NCI-H82 (cell line): Measurements from ENCODE around the gene PAX2.
"Not testable (repeated sequence)": the region's sequence is repeated elsewhere in the genome, so short reads cannot be mapped to it uniquely, and the experiment has no call there.

Experiments
- DNase-seq: peaks from one replicate; lab custom pipeline; 2025; lab: John Stamatoyannopoulos, UW

PAX2 gene

DNA sequence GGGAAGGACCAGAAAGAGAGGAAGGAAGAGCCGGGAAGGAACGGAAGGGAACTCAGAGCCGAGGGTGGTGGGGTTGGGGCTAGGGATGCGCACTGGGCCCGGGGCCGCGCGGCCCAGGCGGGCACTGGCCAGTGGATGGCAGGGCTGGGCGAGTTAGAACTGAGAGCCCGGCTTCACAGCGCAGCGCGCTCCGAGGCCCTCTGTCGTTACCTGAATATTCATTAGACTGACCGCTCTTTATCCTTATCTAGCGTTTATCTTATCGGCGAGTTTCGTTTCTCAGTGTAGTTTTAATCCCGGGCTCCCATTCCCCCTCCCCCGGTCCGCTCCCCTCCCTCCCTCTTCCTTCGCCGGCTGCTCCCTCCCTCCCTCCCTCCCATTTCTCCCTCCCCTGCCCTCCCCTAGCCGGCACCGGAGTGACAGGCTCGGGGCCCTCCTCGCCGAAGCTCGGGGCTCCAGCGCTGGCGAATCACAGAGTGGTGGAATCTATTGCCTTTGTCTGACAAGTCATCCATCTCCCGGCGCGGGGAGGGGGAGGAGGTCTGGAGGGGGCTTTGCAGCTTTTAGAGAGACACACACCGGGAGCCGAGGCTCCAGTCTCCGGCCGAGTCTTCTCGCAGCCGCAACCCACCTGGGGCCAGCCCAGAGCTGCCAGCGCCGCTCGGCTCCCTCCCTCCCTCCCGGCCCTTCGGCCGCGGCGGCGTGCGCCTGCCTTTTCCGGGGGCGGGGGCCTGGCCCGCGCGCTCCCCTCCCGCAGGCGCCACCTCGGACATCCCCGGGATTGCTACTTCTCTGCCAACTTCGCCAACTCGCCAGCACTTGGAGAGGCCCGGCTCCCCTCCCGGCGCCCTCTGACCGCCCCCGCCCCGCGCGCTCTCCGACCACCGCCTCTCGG lies at the start of gene PAX2:
Gene PAX2 (plus strand): TSS at position 596 of the 895 bp plus-strand sequence. CDS start 679 bp downstream, outside the sequence.
- peak; percentile 55 for DNase-seq

DNA sequence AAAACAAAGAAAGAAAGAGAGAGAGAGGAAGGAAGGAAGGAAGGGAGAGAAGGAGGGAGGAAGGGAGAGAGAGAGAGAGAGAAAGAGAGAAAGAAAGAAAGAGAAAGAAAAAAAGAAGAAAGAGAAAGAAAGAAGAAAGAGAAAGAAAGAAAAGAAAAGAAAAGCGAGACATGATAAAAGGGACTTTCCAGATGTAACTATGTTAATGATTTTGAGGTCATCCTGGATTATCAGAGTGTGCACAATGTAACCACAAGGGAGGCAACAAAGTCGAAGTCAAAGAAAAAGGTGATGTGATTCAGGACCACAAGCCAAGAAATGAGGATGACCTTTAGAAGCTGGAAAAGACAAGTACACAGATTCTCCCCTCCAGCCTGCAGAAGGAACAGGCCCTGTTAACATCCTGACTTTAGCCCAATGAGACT lies 48.9 kb upstream of the PAX2 start:
- DNase-seq, result no peak

DNA sequence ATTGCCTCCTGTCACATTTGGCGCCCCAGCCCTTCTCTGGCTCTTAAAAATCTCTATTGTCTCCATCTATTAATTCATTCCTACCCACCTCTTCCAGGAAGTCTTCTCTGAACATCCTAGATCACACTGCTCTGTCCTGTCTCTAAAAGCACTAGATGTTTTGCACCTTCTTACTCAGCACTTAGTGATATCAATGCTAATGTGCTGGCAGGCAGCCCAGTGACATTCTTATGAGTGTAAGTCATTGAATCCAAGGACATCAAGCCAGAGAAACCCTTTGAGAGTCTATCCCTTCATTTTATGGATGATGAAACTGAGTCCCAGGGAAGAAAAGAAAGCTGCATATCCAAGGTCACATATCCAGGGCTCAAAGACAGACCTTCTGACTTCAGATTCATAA lies 48.3 kb upstream of the PAX2 start:
- no peak for DNase-seq

DNA sequence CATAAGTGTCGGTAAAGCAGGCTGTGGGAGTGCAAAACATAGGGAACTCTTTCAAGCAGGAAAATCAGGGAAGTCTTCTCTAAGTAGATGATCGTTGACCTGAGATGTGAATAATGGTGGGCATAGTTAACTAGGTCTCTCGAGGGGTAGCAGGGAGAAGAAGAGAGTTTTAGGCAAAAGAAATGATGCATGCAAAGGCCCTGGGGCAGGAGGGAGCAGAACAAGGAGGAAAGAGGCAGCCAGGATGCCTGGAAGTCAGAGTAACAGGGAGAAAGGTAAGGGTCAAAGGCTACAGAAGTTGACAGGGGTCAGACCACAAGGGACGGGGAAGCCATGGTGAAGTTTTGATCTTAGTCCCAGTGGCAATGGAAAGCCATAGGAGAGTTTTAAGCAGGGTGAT lies 47.8 kb upstream of the PAX2 start:
- no peak for DNase-seq

DNA sequence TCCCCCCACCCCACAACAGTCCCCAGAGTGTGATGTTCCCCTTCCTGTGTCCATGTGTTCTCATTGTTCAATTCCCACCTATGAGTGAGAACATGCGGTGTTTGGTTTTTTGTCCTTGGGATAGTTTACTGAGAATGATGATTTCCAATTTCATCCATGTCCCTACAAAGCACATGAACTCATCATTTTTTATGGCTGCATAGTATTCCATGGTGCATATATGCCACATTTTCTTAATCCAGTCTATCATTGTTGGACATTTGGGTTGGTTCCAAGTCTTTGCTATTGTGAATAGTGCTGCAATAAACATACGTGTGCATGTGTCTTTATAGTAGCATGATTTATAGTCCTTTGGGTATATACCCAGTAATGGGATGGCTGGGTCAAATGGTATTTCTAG lies 43.7 kb upstream of the PAX2 start:
- not testable (repeated sequence) for DNase-seq

DNA sequence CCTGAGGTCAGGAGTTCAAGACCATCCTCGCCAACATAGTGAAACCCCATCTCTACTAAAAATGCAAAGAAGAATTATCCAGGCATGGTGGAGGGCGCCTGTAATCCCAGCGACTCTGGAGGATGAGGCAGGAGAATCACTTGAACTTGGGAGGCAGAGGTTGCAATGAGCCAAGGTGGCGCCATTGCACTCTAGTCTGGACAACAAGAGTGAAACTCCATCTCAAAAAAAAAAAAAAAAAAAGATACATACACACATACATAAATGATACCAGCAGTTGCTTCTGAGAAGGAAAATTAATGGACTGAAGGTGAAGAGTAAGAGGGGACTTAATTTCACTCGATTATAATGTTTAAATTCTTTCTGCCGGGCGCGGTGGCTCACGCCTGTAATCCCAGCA lies 40.2 kb upstream of the PAX2 start:
- no peak for DNase-seq

DNA sequence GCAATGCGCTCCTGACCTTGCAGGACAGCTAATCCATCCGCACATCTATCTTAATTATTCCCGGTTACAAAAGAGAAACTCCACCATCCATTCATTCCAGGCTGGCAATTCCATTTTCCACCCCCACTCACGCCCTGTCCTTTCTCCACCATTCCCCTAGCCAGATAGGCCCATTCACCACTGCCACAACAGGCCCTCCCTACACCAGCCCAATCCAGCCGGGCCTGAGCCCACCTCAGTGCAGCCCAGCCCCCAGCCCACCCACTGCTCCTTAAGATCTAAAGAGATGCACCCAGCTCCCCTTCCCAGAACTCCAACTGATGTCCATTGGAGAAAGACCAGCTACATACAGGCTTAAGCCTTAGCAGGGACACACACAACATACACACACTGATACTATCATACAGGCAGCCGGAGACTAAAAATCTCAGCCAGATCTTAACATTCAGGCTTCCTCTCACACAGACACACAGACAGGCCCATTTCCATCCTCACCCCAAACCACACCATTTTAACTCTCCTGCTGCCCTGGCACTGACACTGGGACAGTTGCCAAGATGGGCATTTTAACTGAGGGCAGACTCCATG lies 38.0 kb upstream of the PAX2 start:
- no peak for DNase-seq

DNA sequence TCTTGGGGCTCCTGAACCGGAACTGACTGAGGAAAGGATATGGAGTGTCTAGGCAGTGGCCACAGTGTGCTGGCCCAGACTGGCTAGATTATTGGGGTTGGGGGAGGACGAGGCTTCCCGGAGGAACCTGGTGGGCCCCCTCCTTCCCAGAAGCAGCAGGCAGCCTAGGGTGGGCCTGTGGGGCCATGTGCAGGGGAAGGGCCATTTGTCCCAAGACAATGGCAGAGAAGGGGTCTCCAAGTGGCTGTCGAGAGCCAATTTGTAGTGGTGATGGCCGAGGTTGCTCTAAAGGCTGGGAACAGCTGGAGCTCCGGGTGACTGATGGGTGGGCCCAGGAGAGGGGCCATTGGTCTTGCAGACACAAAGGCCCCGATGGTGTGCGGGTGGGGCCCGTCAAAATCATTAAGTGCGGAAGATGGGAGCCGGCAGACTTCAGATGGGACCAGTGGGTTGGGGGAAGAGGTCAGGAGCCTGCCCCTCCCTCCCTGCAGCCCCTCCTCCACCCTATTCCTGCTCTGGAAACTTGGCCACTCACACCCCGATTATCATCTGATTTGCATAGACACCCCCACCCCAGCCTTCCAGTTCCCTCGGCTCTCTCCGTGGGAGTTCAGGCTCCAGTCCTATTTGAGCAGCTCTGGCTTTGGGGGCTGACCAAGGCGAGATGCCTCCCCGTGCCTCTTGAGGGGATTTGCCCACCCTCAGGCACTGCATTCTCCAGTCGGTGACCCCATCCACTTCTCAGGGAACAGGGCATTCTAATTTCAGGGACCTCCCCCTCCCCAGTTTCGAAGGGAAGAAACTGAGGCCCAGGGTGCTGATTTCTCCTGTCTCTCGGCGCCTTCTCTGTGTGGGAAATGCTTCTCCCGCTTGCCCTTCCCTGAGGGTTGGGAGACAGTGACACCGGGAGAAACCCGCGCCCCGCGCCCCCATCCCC lies 36.0 kb upstream of the PAX2 start:
- DNase-seq, result no peak

DNA sequence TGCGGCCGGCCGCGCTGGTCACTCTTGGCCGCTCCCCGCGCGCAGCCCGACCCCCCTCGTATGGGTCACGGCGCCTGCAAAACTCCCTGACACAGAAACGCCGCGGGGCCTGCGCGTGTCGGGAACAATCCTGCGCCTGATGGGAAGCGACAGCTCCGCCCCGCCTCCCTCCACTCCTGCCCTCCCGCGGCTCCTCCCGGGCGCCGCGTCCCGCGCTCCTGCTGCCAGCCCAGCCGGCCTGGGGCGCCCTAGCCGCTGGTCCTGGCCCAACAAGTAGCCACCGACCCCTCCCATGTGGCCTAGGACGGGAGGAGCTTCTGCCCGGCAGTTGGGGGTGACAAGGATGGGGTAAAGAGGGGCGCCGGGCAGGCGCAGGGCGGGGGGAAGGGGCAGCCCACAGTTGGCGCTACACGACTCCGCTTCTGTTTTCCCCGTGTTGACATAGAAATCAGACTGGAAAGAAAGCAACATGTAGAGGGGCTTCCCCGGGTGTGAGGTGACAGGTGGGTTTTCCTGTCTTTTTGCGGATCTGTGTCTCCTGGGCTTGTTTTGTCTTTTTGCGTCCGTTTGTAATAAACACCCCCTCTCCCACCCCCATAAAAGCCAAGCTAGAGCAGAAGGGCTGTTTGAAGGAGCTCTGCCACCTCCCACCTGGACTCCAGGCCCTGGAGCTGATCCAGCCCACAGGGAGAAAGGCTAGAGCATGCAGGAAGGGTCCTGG lies 35.1 kb upstream of the PAX2 start:
- peak; percentile 48 for DNase-seq

DNA sequence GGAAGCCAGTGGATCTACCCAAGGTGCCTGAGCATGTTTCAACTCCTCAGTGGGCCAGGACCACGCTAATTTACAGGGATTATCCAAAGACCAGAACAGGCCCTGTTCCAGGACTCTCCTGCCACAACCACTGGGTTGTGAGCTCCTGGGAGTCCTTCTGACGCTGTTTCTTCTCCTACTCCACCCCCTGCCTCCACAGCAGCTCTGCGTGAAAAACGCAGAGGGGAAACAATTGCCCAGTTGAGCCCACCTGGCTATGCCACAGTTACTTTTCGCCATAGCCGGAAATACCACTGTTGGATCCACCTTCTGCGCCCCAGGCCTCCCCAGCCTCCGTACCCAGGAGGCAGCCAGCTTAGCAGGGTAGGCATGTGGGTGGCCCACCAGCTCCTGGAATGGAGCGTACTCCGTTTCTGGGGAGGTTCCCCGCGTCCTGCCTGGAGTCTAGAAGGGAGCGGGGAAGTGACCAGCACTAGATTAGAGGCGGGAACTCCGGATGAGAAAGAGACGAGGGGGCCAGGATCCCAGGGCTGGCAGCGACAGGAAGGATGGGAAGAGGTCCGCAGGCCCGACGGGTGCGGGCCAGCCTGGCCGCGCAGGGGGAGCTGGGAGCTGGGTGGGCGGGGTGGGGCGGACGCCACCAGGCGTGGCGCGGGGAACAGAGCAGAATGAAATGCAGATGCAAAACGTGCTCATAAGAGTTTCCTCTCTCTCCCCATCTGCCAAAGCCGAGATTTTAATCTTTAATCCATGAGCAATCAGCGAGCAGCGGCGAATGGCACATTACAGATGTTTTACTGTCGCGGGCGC lies 32.1 kb upstream of the PAX2 start:
- peak; percentile 68 for DNase-seq

DNA sequence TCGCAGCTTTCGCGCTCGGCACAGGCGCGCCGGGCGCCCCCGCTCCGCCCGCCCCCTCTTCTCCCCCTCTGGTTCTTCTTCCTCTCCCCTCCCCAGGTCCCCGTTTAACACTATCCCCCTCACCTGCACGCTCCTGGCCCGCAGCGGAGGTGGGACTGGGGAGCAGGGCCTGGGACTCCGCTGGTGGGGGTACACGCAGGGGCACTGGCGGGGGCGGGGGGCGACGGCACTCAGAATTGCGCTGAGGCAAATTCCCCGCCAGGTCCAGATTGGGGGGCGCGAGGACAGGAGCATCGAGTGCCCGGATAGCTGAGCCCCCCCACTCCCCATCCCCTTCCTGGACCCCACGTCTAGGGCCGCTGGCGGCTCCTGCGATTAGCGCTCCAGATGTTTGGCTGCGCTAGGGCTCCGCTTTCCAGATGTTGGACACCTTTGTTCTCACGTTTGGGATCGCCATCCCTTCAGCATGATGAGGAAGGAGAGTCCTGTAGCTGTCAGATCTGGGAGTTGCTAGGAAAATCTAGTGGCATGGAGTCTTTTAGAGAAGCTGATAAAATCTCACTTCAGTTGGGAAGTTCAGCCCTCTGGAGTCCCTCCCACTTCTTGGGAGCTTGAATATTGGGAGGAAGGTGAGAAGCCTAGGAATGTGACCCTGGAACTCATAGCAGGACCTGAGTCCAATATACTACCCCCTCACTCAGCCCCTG lies 31.4 kb upstream of the PAX2 start:
- no peak for DNase-seq

DNA sequence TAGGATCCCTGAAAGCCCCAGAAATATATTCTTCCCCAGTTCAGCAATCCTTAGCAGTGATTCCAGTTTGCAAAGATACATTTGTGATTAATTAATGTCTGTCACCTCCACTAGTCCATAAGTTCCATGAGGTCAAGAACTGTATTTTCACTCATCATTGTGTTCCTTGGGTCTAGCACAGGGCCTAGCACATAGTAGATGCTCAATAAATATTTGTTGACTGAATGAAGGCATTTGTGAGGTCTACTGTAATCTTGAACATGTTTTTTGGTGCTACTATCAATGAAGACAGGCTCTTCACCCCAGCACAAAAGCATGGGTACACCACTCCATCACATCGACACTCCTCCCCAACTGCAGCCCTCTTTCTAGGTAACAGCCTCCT lies 30.8 kb upstream of the PAX2 start:
- no peak for DNase-seq

DNA sequence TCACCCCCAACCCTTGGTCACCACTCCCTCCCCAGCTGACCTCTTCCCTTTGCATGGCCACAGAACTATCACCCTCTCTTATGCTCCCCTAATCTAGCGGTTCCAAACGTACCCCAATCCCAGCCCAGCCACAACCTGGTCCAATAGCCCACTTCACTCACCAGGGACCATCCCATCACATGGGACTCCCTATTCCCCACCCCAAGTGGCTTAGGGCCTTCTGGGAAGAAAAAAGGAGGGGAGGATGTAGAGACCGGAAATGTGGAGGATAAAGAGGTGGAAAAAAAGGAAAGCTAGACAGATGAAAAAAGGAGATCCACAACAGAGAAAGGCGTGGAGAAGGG lies 30.3 kb upstream of the PAX2 start:
- no peak for DNase-seq

DNA sequence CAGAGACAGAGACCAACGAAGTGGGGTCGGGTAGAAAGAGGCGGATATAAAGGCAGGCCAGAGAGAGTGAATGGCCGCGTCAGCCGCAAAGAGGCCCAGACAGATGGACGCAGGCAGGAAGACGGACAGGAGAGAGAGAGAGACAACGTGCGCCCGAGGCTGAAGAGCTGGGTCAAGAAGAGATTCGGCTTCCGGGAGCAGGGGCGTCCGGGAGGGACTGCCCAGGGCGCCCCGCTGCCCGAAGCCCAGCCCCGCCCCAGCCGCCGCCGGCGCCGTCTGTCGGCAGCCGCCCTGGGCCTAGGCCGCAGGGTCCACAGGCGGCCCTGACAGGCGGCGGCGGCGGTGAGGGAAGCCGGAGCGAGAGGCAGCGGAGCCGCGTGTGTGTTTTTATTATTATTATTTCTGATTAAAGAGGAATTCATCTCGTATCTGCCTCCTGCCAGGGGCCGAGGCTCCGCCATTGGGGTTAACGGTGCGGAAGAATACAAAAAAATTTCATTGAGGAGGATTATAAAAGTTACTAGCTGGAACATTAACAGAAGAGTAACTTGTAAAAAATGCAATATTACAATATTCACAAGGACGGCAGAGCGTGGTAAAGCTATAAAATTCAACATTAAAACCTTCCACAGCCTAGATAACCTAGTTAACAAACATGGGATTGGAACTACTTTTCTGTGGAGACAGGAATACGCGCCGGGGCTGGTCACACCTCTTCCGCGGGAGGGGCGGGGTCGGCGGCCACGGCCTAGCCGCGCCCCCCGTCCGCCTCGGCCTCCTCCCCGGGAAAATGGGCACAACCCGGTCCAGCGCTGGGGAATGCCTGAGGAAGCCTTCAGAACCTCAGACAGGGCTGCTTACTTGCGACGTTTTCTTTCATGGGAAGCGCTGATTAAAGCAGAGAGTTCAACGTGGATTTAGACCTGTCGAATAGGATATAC lies 29.7 kb upstream of the PAX2 start:
- DNase-seq, result no peak

DNA sequence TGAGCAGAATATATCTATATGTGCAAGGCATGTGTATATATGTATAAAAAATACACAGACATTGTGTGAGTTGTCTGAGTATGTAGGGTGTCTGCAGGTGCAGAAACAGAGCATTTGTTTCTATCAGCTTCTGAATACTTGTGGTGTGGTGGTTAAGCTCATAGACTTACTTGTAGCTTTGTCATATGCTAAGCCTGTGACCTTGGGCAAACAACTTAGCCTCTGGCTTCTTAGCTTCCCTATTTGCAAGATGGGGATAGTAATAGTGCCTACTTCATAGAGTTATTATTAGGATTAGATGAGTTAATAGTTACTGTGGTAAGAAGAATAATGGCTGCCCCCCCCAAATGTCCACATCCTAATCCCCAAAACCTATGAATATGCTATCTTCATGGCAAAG lies 28.2 kb upstream of the PAX2 start:
- DNase-seq, result no peak

DNA sequence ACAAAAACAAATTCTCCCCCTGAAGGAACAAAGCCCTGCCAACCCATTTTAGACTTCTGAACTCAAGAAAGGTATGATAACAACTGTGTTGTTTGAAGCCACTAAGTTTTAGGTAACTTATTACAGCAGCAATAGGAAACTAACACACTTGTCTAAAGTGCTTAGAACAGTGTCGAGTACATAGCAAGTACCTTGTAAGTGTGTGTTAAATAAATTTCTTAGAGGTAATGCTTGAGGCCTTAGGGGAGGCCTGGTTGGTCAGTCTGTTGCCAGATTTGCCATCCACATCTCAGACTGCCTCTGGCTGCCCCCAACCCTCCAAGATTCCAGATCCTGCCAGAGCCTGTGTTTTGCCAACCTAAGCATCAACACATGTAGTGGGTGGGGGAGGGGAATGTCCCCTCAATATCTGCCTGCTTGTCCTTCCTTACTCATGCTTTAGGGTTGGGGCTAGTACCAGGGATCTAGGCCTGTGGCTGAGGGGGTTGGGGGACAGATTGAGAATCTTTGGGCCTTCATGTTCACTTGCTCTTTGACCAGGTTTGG lies 27.1 kb upstream of the PAX2 start:
- no peak for DNase-seq

DNA sequence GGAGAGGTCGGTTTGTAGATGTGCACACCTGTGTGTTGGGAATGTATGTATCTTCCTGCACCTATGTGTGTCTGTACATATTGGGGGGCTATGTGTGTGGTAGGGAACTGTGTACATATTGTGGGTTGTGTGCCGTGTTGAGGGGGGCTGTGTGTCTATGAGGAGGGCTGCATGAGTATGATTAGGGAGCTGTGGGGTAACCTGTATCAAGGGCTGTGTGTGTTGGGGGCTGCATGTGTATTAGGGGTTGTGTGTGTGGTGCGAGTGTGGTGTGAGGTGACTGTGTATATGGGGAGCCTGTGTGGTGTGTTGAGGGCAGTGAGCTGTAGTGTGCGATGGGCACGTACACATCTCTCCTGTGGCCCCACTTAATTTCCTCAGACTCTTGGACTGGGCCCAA lies 22.2 kb upstream of the PAX2 start:
- DNase-seq, result no peak

DNA sequence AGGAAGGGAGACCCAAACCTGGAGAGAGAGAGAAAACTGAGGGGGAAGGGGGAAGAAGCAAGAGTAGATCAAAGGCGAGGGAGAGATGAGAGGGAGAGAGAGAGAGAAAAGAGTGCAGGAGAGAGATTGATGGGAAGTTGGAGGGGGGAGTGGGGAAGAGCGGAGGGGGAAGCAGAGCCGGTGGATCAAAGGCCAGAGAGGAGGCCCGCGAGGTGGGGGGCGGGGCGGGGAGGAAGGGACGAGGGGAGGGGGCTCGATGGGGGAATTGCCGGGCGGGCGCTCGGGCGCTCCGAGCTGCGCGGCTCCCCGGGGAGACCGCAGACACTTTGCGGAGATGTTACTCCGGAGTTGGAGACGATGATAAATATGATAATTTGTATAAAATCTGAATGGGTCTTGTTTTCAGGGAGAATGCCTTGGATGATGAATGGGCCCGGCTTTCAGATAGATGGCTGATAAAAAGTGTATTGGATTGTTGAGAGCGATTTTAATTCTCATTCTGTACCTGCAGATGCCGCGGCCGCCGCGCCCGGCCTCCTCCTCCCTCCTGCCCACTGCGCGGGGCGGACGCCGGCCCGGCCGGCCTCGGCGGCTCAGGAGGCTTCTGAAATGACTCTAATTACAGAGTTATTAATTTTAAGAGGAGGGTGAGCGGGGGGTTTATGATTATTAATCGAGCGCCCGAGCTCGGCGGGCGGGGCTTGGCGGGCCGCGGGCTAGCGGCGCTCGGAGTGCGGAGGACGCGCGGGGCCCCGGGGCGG lies 21.4 kb upstream of the PAX2 start:
- DNase-seq, result no peak
